CD4-positive, alpha-beta T cell (primary cell): Measurements from ENCODE around the gene F7. TPM values are rescaled to one million over a fixed set of nuclear protein-coding genes. Genes with fewer than 3 reads are reported as not detected.

Source experiments
- ATAC-seq: fragments of 200-7000 bp; cut with Tn5 transposase; one replicate; pipeline ENCODE4 v1.10.0; 2022; ENCODE audit warnings: mild to moderate bottlenecking; ENCODE audit not compliant: poor library complexity
- CTCF ChIA-PET: fragments of 350-600 bp; sonication (Branson Sonifier 250); formaldehyde crosslinking; loops from one replicate; lab custom pipeline; 2021; ENCODE audit warnings: antibody characterized with exemption, inconsistent platforms; lab: Charles Lee
- POLR2A ChIA-PET: fragments of 350-600 bp; sonication (Branson Sonifier 250); formaldehyde crosslinking; loops from one replicate; lab custom pipeline; 2021; ENCODE audit warnings: antibody characterized with exemption, inconsistent platforms; lab: Charles Lee
- DNase-seq, 14 experiments: peaks; one replicate each; pipeline ENCODE4 v3.0.0-alpha.2; 2013 to 2020; ENCODE audit warnings: mixed read lengths in 2 of 14
- H3K27ac ChIP-seq, 2 donors: one replicate each; pipeline versions ENCODE4 v1.5.1 to v1.7.0; 2013; ENCODE audit warnings: low read length in 2 of 2, low read depth in 1 of 2, mild to moderate bottlenecking in 1 of 2
- H3K27me3 ChIP-seq, 2 experiments: 1 replicate in 1 of 2; 2 replicates in 1 of 2; pipeline versions ENCODE4 v1.6.1 to v1.7.0; 2013; ENCODE audit warnings: low read length in 2 of 2, control low read depth in 1 of 2, mild to moderate bottlenecking in 1 of 2, moderate library complexity in 1 of 2; ENCODE audit not compliant: insufficient read depth in 2 of 2, control insufficient read depth in 1 of 2
- H3K36me3 ChIP-seq: one replicate; pipeline ENCODE4 v1.6.1; 2013; ENCODE audit warnings: low read length, control low read depth; ENCODE audit not compliant: insufficient read depth
- H3K4me1 ChIP-seq: one replicate; pipeline ENCODE4 v1.6.1; 2013; ENCODE audit warnings: low read length, control low read depth; ENCODE audit not compliant: insufficient read depth
- H3K4me3 ChIP-seq: one replicate; pipeline ENCODE4 v1.5.1; 2013; ENCODE audit warnings: mild to moderate bottlenecking, low read length, moderate library complexity
- H3K9me3 ChIP-seq, 2 experiments: 1 replicate in 1 of 2; 2 replicates in 1 of 2; pipeline versions ENCODE4 v1.6.1 to v1.7.0; 2013; ENCODE audit warnings: low read length in 2 of 2, mild to moderate bottlenecking in 2 of 2, control low read depth in 1 of 2, moderate library complexity in 1 of 2; ENCODE audit not compliant: control insufficient read depth in 1 of 2, insufficient read depth in 1 of 2
- H3K27ac Mint-ChIP-seq: one replicate; pipeline ENCODE4 v1.8.0; 2020; ENCODE audit warnings: mixed read lengths
- H3K27me3 Mint-ChIP-seq: one replicate; pipeline ENCODE4 v1.8.0; 2021; ENCODE audit warnings: mixed read lengths
- H3K36me3 Mint-ChIP-seq: one replicate; pipeline ENCODE4 v1.8.0; 2021; ENCODE audit warnings: low read depth, mixed read lengths
- H3K4me1 Mint-ChIP-seq: one replicate; pipeline ENCODE4 v1.8.0; 2021; ENCODE audit warnings: low read depth, mixed read lengths
- H3K4me3 Mint-ChIP-seq: one replicate; pipeline ENCODE4 v1.8.0; 2020; ENCODE audit warnings: mild to moderate bottlenecking, mixed read lengths
- H3K9me3 Mint-ChIP-seq: one replicate; pipeline ENCODE4 v1.8.0; 2020; ENCODE audit warnings: mixed read lengths
- intact Hi-C, 2 experiments: fragments of 100-400 bp; cut with DNase I in 1 of 2; cut with micrococcal nuclease in 1 of 2; formaldehyde crosslinking; loops; one replicate each; pipeline versions ENCODE4 v1.15.1 to v1.9.0; 2023 to 2025; cut with DNase I, micrococcal nuclease
- total RNA-seq, 174 experiments: library from RNA in 2 of 174; stranded (reverse) in 2 of 174; gene quantifications; one replicate each; pipeline ENCODE4 v1.2.3 and lab custom pipeline; 2021 to 2026
- TF ChIP-seq, protein P1 (sequence below): fragments of 200-600 bp; IDR thresholded peaks from one replicate; pipeline ENCODE4 v1.8.0; 2022; ENCODE audit warnings: antibody characterized with exemption, mild to moderate bottlenecking

F7 gene
- total RNA-seq, 2 experiments from 2014 or later: not detected

DNA sequence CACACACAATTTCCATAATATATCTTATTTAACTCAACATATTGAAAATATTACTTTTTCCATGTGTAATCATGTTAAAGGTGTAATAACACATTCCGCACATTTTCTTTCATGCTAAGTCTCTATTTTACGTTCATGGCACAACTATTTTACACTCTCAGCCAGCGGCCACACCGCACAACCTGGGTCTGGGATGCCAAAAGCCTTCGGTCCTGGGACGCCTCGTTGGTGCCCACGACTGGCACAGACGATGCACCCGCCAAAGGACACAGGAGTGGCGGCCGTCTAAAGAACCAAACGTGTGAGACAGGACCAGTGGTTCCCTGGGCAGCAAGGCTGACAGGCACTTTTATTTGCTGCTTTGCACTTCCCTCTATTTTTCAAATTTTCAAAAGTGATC, 42.8 kb downstream of the F7 start:
- H3K27me3 ChIP-seq: peaks cover 0 to 3% of the 10 kb centered on the region in 2 experiments
- peaks cover 19% of the 10 kb centered on the region for H3K4me1 ChIP-seq
- Mint-ChIP-seq H3K36me3 (peaks cover 1% of the 10 kb centered on the region), H3K27ac (no peak overlapping the region), H3K27me3 (no peaks in the 10 kb centered on the region), H3K4me1 (peaks cover 10% of the 10 kb centered on the region), H3K9me3 (no peaks in the 10 kb centered on the region), H3K4me3 (no peak overlapping the region)
- H3K27ac ChIP-seq: no peak overlapping the region
- ATAC-seq (no peak), DNase-seq (no peak)
- intact Hi-C loops: no loop called here
- H3K36me3 ChIP-seq: no peaks in the 10 kb centered on the region
- TF ChIP-seq, protein P1, sequence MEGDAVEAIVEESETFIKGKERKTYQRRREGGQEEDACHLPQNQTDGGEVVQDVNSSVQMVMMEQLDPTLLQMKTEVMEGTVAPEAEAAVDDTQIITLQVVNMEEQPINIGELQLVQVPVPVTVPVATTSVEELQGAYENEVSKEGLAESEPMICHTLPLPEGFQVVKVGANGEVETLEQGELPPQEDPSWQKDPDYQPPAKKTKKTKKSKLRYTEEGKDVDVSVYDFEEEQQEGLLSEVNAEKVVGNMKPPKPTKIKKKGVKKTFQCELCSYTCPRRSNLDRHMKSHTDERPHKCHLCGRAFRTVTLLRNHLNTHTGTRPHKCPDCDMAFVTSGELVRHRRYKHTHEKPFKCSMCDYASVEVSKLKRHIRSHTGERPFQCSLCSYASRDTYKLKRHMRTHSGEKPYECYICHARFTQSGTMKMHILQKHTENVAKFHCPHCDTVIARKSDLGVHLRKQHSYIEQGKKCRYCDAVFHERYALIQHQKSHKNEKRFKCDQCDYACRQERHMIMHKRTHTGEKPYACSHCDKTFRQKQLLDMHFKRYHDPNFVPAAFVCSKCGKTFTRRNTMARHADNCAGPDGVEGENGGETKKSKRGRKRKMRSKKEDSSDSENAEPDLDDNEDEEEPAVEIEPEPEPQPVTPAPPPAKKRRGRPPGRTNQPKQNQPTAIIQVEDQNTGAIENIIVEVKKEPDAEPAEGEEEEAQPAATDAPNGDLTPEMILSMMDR: no peak
- no peak overlapping the region for H3K4me3 ChIP-seq
- H3K9me3 ChIP-seq: peaks cover 0 to 7% of the 10 kb centered on the region in 2 experiments
- CTCF ChIA-PET: no interaction called here
- POLR2A ChIA-PET: no interaction called here

DNA sequence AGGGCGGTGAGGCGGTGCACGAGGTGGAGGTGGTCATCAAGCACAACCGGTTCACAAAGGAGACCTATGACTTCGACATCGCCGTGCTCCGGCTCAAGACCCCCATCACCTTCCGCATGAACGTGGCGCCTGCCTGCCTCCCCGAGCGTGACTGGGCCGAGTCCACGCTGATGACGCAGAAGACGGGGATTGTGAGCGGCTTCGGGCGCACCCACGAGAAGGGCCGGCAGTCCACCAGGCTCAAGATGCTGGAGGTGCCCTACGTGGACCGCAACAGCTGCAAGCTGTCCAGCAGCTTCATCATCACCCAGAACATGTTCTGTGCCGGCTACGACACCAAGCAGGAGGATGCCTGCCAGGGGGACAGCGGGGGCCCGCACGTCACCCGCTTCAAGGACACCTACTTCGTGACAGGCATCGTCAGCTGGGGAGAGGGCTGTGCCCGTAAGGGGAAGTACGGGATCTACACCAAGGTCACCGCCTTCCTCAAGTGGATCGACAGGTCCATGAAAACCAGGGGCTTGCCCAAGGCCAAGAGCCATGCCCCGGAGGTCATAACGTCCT, 43.4 kb downstream of the F7 start:
- intact Hi-C loops: no loop called here
- DNase-seq: no peak

DNA sequence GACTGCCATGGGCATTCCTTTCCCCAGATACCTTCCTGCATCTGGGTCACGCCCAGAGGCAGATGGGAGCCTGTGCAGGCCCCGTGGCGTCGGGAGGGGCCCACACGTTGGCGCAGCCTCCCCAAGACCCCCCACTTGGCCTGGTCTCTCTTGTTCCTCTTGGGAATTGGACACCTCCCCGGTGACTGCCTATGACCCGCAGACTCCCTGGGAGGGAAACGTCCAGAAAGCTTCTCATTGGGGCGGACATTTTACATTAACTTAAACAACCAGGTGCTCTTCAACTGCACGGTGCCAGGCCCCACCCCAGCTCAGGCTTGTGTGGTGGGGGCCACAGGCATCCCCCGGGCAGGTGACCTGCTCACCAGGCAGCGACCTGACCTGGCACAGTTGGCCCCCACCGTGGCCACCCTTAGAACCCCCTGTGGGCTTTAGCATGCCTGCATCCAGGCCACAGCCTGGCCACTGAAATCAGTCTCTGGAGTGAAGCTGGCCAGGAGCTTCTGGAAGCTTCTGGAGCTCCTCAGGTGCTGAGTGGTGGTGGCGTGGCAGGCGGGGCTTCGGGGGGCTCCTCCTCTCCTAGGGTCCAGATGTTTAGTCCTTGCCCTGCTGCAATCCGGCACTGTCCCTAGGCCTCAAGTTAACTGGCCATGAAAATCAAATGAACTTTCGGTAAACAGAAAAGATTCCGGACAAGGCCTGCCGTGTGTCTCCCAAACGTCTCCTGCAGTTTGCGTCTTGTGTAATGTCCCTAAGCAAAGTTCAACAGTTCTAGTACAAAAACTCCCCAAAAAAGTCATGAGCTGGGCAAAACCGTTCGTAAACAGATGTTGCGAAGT, 44.3 kb downstream of the F7 start:
- ChIA-PET POLR2A (no interaction called here), CTCF (no interaction called here)
- Histone ChIP-seq H3K4me3 (no peak overlapping the region), H3K27ac (no peak overlapping the region), H3K4me1 (peaks cover 30% of the 10 kb centered on the region), H3K27me3 (peaks cover 0 to 3% of the 10 kb centered on the region in 2 experiments), H3K9me3 (peaks cover 0 to 7% of the 10 kb centered on the region in 2 experiments), H3K36me3 (no peaks in the 10 kb centered on the region)
- intact Hi-C loops: loop anchor here (5.0 kb wide), 3 partner anchors 57 to 212 kb away; partner anchors contain the start of genes CUL4A (in 1 of the 2), GRTP1 (in 1 of the 2) and PCID2 (in 1 of the 2)
- DNase-seq: no peak
- no peak overlapping the region for H3K4me3 Mint-ChIP-seq
- TF ChIP-seq, protein P1: no peak
- H3K9me3 Mint-ChIP-seq: no peaks in the 10 kb centered on the region
- no peak for ATAC-seq
- H3K27ac Mint-ChIP-seq: no peak overlapping the region
- peaks cover 19% of the 10 kb centered on the region for H3K4me1 Mint-ChIP-seq
- H3K27me3 Mint-ChIP-seq: no peaks in the 10 kb centered on the region
- H3K36me3 Mint-ChIP-seq: peaks cover 5% of the 10 kb centered on the region

More for the DNA sequence above, 43.4 kb downstream of the F7 start:
- no peak overlapping the region for H3K4me3 ChIP-seq
- Mint-ChIP-seq H3K4me3 (no peak overlapping the region), H3K27ac (no peak overlapping the region), H3K27me3 (no peaks in the 10 kb centered on the region), H3K36me3 (peaks cover 5% of the 10 kb centered on the region), H3K9me3 (no peaks in the 10 kb centered on the region), H3K4me1 (peaks cover 14% of the 10 kb centered on the region)
- H3K27ac ChIP-seq: no peak overlapping the region
- TF ChIP-seq, protein P1: no peak
- CTCF ChIA-PET: no interaction called here
- no peak for ATAC-seq
- no peaks in the 10 kb centered on the region for H3K36me3 ChIP-seq
- peaks cover 23% of the 10 kb centered on the region for H3K4me1 ChIP-seq
- POLR2A ChIA-PET: no interaction called here
- peaks cover 0 to 7% of the 10 kb centered on the region in 2 experiments for H3K9me3 ChIP-seq
- H3K27me3 ChIP-seq: peaks cover 0 to 3% of the 10 kb centered on the region in 2 experiments
